Measurements from ENCODE around the gene MGAT5B. TPM values are rescaled to one million over a fixed set of nuclear protein-coding genes. Genes with fewer than 3 reads are reported as not detected.

MGAT5B gene
- total and polyA plus RNA-seq, 9 of the 15 experiments (the other 6 are each of a cell fraction or from before 2014, with no cell fraction given) = 0.09 to 0.43 (median 0.18) TPM; not detected in 4

DNA sequence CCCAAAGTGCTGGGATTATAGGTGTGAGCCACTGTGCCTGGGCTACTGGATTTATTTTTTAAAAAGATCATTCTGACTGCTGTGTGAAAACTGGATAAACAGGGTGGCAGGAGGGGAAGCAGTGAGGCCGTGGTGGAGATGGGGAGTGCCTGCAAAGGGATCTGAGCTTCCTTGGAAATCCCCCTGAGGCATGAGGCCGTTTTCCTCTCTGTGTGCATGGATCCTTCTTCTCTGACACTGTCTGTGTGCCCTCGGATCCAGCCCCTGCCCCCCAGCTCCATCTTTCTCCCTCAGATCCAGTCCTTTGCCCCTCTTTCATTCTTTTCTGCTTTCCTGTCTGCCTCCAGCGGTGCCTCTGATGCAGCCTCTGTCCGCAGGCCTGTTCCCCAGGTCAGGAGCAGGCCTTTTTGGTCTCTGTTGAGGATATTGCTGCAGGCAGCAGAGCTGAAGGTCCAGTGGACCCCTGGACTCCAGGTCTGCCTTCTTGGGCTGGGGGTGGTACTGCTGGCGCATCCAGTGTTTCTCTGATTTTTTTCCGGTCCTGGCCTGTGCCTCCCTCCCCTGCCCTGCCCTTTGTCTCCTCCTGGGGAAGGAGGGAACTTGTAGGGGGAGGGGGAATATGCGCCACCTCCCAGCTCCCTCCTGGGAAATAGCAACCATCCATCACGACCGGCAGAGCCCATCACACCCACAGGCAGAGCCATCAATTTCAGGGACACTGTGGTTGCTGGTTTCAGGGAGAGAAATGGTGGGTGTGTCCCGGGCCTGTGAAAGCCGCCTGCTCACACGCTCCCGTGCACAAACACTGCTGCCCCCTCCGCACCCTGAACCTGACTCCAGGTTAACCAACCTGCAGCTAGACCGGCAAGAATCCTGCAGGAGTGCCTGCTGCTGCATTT is 17.0 kb downstream of the MGAT5B start:
- Histone ChIP-seq H3K4me1 (replicated peaks in 1 of 2; ENCODE audit: control insufficient read depth in 2 of 2, insufficient read depth in 2 of 2, low read length in 2 of 2) (peaks cover 0 to 6% of the 10 kb centered on the region in 2 experiments; a peak in 1 of 5 replicates), H2AFZ (ENCODE audit: low read depth, low read length) (no peak overlapping the region), H3K9me1 (ENCODE audit: control insufficient read depth, insufficient read depth, low read length) (peaks cover 3% of the 10 kb centered on the region), H4K20me1 (replicated peaks; ENCODE audit: control insufficient read depth, insufficient read depth, low read length) (peaks cover 8% of the 10 kb centered on the region; the same call in 1 of the 2 replicates), H3K4me2 (ENCODE audit: insufficient read depth, low read length) (no peak overlapping the region), H3K27ac (ENCODE audit: extremely low read depth, low read depth, low read length) (no peak overlapping the region), H3K79me2 (ENCODE audit: control insufficient read depth, insufficient read depth, low read length) (no peaks in the 10 kb centered on the region), H3K4me3 (no peak overlapping the region), H3K27me3 (ENCODE audit: control insufficient read depth in 2 of 2, insufficient read depth in 2 of 2, low read length in 2 of 2) (peaks cover 22 to 81% of the 10 kb centered on the region in 2 experiments; a peak in 4 of 5 replicates), H3K9ac (ENCODE audit: insufficient read depth in 1 of 2, low read depth in 2 of 2, low read length in 2 of 2) (no peak overlapping the region), H3K9me3 (replicated peaks; ENCODE audit: control insufficient read depth, insufficient read depth, low read depth, low read length) (no peaks in the 10 kb centered on the region), H3K36me3 (ENCODE audit: control insufficient read depth, insufficient read depth, low read length) (no peaks in the 10 kb centered on the region)
- DNase-seq (ENCODE audit: extremely low read depth in 1 of 4, low spot score in 3 of 4) (no peak), FAIRE-seq (no peak), ATAC-seq (no peak)
- 6% methylated on average over 16 of the region's 16 CpGs for WGBS (ENCODE audit: insufficient coverage, low coverage, missing lambda C conversion rate)
- in situ Hi-C loops (cut with MboI) = no loop called here
- intact Hi-C loops (cut with micrococcal nuclease) = loop anchor here (5.0 kb wide), 1 partner anchor 68 kb away; no protein-coding TSS in a partner anchor
- ChIA-PET POLR2A (no interaction called here), CTCF (ENCODE audit: low intra/inter-chr PET ratio) (no interaction called here)
- BruUV-seq (replicated peaks) = no TSS peak
- TF ChIP-seq, protein P1, sequence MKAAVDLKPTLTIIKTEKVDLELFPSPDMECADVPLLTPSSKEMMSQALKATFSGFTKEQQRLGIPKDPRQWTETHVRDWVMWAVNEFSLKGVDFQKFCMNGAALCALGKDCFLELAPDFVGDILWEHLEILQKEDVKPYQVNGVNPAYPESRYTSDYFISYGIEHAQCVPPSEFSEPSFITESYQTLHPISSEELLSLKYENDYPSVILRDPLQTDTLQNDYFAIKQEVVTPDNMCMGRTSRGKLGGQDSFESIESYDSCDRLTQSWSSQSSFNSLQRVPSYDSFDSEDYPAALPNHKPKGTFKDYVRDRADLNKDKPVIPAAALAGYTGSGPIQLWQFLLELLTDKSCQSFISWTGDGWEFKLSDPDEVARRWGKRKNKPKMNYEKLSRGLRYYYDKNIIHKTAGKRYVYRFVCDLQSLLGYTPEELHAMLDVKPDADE (conservative IDR thresholded peaks at IDR 0.05; ENCODE audit: control insufficient read depth, low read depth, low read length) = no peak
- TF ChIP-seq, protein P2, sequence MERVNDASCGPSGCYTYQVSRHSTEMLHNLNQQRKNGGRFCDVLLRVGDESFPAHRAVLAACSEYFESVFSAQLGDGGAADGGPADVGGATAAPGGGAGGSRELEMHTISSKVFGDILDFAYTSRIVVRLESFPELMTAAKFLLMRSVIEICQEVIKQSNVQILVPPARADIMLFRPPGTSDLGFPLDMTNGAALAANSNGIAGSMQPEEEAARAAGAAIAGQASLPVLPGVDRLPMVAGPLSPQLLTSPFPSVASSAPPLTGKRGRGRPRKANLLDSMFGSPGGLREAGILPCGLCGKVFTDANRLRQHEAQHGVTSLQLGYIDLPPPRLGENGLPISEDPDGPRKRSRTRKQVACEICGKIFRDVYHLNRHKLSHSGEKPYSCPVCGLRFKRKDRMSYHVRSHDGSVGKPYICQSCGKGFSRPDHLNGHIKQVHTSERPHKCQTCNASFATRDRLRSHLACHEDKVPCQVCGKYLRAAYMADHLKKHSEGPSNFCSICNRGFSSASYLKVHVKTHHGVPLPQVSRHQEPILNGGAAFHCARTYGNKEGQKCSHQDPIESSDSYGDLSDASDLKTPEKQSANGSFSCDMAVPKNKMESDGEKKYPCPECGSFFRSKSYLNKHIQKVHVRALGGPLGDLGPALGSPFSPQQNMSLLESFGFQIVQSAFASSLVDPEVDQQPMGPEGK (CRISPR knock-in tag; IDR thresholded peaks at IDR 0.05; ENCODE audit: borderline replicate concordance) = no peak
- TF ChIP-seq U2AF1 (optimal IDR thresholded peaks at IDR 0.05; ENCODE audit: low read depth, low read length) (no peak), ERF (CRISPR knock-in tag; IDR thresholded peaks at IDR 0.05) (no peak), RNF2 (IDR thresholded peaks at IDR 0.05) (no peak), KLF1 (tag; IDR thresholded peaks at IDR 0.05) (no peak), NCOA1 (IDR thresholded peaks at IDR 0.05; ENCODE audit: low read depth) (no peak), HNRNPL (IDR thresholded peaks at IDR 0.05; ENCODE audit: low read depth, low read length) (no peak)
- TF ChIP-seq, protein P3, sequence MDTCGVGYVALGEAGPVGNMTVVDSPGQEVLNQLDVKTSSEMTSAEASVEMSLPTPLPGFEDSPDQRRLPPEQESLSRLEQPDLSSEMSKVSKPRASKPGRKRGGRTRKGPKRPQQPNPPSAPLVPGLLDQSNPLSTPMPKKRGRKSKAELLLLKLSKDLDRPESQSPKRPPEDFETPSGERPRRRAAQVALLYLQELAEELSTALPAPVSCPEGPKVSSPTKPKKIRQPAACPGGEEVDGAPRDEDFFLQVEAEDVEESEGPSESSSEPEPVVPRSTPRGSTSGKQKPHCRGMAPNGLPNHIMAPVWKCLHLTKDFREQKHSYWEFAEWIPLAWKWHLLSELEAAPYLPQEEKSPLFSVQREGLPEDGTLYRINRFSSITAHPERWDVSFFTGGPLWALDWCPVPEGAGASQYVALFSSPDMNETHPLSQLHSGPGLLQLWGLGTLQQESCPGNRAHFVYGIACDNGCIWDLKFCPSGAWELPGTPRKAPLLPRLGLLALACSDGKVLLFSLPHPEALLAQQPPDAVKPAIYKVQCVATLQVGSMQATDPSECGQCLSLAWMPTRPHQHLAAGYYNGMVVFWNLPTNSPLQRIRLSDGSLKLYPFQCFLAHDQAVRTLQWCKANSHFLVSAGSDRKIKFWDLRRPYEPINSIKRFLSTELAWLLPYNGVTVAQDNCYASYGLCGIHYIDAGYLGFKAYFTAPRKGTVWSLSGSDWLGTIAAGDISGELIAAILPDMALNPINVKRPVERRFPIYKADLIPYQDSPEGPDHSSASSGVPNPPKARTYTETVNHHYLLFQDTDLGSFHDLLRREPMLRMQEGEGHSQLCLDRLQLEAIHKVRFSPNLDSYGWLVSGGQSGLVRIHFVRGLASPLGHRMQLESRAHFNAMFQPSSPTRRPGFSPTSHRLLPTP (IDR thresholded peaks at IDR 0.05; ENCODE audit: borderline replicate concordance, extremely low read depth, insufficient read length) = no peak
- TF ChIP-seq, protein P4, sequence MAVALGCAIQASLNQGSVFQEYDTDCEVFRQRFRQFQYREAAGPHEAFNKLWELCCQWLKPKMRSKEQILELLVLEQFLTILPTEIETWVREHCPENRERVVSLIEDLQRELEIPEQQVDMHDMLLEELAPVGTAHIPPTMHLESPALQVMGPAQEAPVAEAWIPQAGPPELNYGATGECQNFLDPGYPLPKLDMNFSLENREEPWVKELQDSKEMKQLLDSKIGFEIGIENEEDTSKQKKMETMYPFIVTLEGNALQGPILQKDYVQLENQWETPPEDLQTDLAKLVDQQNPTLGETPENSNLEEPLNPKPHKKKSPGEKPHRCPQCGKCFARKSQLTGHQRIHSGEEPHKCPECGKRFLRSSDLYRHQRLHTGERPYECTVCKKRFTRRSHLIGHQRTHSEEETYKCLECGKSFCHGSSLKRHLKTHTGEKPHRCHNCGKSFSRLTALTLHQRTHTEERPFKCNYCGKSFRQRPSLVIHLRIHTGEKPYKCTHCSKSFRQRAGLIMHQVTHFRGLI (CRISPR knock-in tag; IDR thresholded peaks at IDR 0.05) = no peak
- TF ChIP-seq, protein P5, sequence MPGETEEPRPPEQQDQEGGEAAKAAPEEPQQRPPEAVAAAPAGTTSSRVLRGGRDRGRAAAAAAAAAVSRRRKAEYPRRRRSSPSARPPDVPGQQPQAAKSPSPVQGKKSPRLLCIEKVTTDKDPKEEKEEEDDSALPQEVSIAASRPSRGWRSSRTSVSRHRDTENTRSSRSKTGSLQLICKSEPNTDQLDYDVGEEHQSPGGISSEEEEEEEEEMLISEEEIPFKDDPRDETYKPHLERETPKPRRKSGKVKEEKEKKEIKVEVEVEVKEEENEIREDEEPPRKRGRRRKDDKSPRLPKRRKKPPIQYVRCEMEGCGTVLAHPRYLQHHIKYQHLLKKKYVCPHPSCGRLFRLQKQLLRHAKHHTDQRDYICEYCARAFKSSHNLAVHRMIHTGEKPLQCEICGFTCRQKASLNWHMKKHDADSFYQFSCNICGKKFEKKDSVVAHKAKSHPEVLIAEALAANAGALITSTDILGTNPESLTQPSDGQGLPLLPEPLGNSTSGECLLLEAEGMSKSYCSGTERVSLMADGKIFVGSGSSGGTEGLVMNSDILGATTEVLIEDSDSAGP (CRISPR knock-in tag; IDR thresholded peaks at IDR 0.05) = no peak
